Stimulated activated CD4-positive, alpha-beta T cell treated with anti-CD3 and anti-CD28 coated beads, Interleukin-12 subunit alpha, Interleukin-12 subunit beta, amount 100 ng/mL, for 4 hours (primary cell): ENCODE data around the gene NCR2.

ENCODE experiments used
- DNase-seq: peaks from one replicate; pipeline ENCODE4 v3.0.0-alpha.2; 2020

NCR2 gene

GRCh38 chr6:41366150-41366549, 30.7 kb downstream of the NCR2 start:
- no peak for DNase-seq

GRCh38 chr6:41367061-41367460, 31.7 kb downstream of the NCR2 start:
- DNase-seq: no peak

DNA sequence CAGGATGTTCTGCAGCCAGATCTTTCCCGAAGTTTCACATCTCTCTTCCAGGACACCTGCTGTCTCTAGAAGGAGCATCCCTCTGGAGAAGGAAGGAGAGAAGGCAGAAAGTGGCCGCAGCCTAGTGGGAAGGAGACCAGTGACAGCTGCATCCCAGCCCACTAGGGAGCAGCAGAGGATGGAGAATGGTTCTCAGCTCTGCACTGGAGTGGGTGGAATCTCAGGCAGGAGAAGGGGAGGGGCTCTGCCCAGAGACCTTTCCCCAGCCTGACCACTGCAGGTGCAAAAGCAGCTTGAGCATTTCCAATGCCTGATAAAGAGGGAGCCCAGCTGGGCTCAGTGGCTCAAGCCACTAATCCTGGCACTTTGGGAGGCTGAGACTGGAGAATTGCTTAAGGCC, 32.3 kb downstream of the NCR2 start:
- DNase-seq: no peak

- DNase-seq: no peak
These were observed 35.2 kb downstream of the NCR2 start for GRCh38 chr6:41370488-41371111.

GRCh38 chr6:41371461-41371991, 36.1 kb downstream of the NCR2 start:
- DNase-seq: no peak

DNA sequence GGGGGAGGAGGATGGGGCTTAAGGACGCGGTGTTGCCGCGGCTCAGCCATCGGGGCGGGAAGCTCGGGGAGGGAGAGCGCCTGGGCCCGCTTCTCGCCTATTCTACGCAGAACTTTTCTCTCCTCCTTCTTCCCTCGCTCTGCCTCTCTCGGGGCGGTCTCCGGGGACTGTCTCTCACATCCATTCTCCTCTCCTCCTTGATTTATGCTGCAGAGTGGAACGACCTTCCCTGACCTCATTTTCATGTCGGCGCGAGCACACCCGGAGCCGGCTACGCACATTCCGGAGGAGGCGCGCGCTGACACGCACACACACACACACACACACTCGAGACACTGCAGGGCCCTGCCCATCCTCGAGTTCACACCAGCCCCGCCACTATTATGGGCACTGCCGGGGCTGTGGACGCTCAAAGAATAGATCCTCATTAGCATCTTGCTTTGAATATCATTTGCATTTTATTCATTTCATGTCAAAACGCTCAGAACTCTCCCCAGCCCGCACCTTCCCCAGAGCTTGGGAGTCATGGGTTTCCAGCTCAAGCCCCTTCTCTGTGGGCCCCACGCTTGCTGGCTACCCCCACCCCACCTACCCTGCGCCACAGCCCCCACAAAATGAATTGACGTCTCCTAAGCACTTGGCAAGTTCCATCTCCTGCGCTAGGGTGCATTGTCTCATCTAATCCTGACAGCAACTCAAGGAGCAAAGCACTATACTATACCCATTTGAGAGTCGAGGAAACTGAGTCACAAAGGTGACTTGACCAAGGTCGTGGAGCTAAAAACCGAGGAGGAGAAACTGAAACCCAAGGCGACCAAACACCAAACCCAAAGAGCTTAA, 36.8 kb downstream of the NCR2 start:
- no peak for DNase-seq

DNA sequence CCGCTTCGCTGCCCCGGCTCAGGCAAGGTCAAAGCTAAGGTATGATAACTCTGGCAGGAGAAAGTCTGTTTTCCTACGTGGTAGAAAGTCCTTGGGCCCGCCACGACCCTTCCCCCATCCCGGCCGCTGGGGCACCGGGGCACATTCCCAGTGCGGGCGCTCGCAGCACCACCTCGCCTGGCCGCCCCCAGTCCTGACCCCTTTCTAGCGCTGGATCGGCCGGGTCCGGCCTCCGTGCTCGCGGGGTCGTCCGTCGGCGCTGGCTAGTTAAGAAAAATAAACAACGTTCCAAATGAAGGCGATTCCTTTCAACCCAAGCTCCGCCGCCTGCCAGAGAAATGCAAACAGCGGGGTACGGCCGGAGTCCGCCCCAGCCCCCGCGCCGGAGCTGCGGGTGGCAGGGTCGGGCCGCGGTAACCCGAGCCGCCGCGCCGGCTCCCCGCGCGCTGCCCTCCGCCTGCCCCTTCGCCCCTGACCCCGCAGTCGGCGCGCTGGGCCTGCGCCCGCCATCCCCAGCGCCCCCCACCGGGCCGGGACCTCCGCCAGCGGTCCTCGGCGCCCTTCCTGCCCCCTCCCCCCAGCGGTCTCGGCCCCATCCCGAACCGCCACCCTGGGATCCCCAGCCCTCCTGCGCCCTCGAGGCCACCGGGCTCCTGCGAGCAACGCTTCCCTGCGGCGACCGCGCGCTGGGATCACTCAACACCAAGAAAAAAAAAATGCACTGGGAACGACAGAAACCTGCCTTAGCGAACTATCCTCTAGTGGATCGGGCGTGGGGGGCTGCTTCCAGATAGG, 37.6 kb downstream of the NCR2 start:
- no peak for DNase-seq

DNA sequence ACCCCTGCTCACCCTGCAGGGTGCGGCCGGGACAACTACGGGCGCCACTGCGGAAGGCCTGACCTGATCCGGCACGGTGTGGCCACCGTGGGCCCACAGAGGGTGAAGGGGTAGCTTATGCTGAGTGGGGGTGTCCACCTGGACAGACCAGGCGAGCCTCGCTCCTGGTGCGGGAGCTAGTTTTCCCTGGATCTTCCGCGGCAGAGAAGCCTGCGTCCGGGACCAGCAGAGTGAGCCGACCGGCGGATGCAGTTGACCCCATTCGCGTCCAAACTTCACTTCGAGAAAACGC, 38.2 kb downstream of the NCR2 start:
- DNase-seq: no peak

GRCh38 chr6:41373919-41374617, 38.7 kb downstream of the NCR2 start:
- no peak for DNase-seq

GRCh38 chr6:41374618-41375590, 39.5 kb downstream of the NCR2 start:
- DNase-seq: no peak

DNA sequence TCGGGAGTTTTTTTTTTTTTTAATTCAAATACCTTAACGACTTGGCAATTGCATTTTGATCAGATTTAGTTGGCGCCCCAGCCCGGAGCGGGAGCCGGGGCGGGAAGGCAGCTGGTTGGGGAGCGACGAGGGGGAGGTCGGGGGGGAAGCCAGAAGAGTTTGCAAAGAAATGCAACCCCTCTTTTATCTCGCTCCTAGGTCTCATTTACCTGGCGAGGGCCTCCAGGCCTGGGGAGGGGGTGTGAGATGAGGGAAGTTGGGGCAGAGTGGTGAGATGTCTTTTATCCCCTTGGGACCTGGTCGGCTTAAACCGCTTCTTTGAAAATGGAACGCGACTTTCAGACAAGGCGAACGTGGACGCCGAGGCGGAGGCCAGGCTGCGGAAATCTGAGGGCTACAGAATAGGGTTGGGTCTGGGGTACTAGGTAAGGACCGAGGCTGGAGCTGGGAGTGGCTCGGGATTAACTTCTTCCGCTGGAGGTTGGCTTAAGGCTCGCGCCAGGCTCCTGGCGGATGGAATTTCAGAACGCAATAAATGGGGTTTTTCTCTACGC, 40.3 kb downstream of the NCR2 start:
- DNase-seq: no peak

- DNase-seq: no peak
These were observed 40.8 kb downstream of the NCR2 start for GRCh38 chr6:41376176-41376575.

DNA sequence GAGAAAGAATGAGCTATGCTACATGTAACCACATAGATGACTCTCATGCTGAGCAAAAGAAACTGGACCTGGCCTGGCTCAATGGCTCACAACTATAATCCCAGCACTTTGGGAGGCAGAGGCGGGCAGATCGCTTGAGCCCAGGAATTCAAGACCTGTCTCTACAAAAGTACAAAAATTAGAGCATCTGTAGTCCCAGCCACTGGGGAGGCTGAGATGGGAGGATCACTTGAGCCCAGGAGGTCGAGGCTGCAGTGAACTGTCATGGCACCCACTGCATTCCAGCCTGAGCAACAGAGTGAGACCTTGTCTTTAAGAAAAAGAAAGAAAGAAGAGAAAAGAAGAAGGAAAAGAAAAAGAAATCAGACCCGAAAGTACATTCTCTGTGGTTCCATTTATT, 41.7 kb downstream of the NCR2 start:
- DNase-seq: no peak

DNA sequence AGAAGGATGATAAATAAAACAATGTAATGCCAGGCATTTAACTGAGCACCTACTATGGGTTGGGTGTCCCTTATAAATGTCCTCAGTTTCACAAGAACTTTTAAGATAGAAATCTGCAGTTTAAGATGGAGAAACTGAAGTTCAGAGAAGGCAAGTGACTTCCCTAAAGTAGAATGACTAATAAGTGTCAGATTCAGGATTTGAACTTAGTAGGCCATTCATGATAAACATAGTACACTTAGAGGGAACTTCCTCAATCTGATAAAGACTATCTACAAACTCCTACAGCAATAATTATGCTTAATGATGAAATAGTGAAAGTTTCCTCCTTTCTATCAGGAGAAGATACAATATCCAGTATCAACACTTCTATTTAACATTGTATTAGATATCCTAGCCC, 43.9 kb downstream of the NCR2 start:
- no peak for DNase-seq

- DNase-seq: no peak
These were observed 51.2 kb downstream of the NCR2 start for GRCh38 chr6:41386594-41386993.

- DNase-seq: no peak
These were observed 56.8 kb downstream of the NCR2 start for GRCh38 chr6:41392246-41392645.

GRCh38 chr6:41396335-41396734, 60.9 kb downstream of the NCR2 start:
- DNase-seq: no peak

GRCh38 chr6:41399424-41399823, 64.0 kb downstream of the NCR2 start:
- no peak for DNase-seq
